ENCODE measurements around the gene TSC22D2.

DNA sequence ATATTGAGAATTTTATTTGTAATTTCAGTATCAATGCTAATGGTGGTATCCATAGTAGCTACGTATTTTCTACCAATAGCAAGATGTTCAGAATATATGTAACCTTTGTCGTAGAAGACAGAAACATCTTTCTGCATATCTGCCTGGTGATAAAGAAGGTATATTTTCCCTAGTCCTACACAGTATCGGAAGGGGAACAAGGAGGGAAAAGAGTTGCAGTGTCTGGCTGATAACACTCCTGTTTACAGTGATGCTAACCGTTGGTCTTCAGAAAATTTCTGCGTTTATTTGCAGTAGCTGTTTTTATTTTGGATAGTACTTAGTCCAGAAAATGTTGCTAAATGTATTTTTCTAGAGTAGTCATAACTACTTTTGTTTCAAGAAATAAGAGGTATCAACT is 25.2 kb downstream of the TSC22D2 start:
- no peak for TF ChIP-seq EZH2 (IDR thresholded peaks at IDR 0.05; ENCODE audit: insufficient read depth, poor library complexity, severe bottlenecking)
- no peak for TF ChIP-seq EZH2phosphoT487 (IDR thresholded peaks at IDR 0.05; ENCODE audit: insufficient read depth, low read depth)

Data from GM23248 (cell line).